ENCODE measurements around the gene CCDC78. TPM values are rescaled to one million over a fixed set of nuclear protein-coding genes. Genes with fewer than 3 reads are reported as not detected.
A peak's percentile ranks its signal among the peaks of the same experiment; 100 is the strongest.

The CCDC78 gene
- total and polyA plus RNA-seq, 2 of the 13 experiments (the other 11 are each of a cell fraction or from before 2014, with no cell fraction given): 0.53 to 1.5 TPM

DNA sequence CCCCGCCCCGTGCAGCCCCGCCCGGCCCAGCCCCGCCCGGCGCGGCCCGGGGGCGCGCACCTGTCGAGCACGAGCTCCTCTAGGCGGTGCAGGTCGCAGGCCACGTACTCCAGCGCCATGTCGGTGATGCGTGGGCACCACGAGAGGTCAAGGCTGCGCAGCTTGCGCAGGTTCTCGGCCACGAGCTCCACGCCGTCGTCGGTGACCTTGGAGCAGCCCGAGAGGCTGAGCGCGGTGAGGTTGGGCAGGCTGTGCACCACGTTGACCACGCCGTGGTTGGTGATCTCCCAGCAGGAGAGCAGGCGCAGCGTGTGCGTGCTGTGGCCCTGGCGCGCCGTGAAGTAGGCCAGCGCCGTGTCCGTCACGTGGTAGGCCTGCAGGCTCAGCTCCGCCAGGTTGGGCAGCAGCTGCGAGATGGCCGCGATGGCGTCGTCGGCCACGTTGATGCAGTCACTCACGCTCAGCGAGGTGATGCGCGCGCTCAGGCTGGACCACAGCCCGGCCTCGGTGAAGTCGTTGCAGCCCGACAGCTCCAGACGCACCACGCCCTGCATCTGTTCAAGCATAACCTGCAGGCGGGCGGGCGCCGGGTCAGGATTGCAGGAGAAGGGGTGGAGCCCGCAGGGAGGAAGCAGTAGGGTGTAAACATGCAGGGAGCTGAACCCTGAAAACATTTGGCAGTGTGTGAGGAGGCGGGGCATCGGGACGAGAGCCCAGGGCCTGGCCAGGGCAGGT is 30.7 kb downstream of the CCDC78 start (continued):
- no peak for TF ChIP-seq RFX5 (IDR thresholded peaks at IDR 0.05; ENCODE audit: low read depth, low read length)
- 0 out of 2 replicates have a peak, but pooled peaks have one; percentile 28 for TF ChIP-seq FOXM1 (CRISPR knock-in tag; IDR thresholded peaks at IDR 0.05)
- TF ChIP-seq, protein P1, sequence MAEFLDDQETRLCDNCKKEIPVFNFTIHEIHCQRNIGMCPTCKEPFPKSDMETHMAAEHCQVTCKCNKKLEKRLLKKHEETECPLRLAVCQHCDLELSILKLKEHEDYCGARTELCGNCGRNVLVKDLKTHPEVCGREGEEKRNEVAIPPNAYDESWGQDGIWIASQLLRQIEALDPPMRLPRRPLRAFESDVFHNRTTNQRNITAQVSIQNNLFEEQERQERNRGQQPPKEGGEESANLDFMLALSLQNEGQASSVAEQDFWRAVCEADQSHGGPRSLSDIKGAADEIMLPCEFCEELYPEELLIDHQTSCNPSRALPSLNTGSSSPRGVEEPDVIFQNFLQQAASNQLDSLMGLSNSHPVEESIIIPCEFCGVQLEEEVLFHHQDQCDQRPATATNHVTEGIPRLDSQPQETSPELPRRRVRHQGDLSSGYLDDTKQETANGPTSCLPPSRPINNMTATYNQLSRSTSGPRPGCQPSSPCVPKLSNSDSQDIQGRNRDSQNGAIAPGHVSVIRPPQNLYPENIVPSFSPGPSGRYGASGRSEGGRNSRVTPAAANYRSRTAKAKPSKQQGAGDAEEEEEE (CRISPR knock-in tag; IDR thresholded peaks at IDR 0.05; ENCODE audit: borderline replicate concordance): no peak
- TF ChIP-seq, protein P2, sequence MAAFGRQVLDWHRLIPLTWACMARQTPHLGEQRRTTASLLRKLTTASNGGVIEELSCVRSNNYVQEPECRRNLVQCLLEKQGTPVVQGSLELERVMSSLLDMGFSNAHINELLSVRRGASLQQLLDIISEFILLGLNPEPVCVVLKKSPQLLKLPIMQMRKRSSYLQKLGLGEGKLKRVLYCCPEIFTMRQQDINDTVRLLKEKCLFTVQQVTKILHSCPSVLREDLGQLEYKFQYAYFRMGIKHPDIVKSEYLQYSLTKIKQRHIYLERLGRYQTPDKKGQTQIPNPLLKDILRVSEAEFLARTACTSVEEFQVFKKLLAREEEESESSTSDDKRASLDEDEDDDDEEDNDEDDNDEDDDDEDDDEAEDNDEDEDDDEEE (CRISPR knock-in tag; IDR thresholded peaks at IDR 0.05): peak; percentile 52
- TF ChIP-seq TBP (CRISPR knock-in tag; IDR thresholded peaks at IDR 0.05): no peak
- TF ChIP-seq DMAP1 (CRISPR knock-in tag; IDR thresholded peaks at IDR 0.05): no peak
- TF ChIP-seq, protein P3, sequence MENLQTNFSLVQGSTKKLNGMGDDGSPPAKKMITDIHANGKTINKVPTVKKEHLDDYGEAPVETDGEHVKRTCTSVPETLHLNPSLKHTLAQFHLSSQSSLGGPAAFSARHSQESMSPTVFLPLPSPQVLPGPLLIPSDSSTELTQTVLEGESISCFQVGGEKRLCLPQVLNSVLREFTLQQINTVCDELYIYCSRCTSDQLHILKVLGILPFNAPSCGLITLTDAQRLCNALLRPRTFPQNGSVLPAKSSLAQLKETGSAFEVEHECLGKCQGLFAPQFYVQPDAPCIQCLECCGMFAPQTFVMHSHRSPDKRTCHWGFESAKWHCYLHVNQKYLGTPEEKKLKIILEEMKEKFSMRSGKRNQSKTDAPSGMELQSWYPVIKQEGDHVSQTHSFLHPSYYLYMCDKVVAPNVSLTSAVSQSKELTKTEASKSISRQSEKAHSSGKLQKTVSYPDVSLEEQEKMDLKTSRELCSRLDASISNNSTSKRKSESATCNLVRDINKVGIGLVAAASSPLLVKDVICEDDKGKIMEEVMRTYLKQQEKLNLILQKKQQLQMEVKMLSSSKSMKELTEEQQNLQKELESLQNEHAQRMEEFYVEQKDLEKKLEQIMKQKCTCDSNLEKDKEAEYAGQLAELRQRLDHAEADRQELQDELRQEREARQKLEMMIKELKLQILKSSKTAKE (CRISPR knock-in tag; IDR thresholded peaks at IDR 0.05; ENCODE audit: borderline replicate concordance): peak; percentile 63
- TF ChIP-seq, protein P4, sequence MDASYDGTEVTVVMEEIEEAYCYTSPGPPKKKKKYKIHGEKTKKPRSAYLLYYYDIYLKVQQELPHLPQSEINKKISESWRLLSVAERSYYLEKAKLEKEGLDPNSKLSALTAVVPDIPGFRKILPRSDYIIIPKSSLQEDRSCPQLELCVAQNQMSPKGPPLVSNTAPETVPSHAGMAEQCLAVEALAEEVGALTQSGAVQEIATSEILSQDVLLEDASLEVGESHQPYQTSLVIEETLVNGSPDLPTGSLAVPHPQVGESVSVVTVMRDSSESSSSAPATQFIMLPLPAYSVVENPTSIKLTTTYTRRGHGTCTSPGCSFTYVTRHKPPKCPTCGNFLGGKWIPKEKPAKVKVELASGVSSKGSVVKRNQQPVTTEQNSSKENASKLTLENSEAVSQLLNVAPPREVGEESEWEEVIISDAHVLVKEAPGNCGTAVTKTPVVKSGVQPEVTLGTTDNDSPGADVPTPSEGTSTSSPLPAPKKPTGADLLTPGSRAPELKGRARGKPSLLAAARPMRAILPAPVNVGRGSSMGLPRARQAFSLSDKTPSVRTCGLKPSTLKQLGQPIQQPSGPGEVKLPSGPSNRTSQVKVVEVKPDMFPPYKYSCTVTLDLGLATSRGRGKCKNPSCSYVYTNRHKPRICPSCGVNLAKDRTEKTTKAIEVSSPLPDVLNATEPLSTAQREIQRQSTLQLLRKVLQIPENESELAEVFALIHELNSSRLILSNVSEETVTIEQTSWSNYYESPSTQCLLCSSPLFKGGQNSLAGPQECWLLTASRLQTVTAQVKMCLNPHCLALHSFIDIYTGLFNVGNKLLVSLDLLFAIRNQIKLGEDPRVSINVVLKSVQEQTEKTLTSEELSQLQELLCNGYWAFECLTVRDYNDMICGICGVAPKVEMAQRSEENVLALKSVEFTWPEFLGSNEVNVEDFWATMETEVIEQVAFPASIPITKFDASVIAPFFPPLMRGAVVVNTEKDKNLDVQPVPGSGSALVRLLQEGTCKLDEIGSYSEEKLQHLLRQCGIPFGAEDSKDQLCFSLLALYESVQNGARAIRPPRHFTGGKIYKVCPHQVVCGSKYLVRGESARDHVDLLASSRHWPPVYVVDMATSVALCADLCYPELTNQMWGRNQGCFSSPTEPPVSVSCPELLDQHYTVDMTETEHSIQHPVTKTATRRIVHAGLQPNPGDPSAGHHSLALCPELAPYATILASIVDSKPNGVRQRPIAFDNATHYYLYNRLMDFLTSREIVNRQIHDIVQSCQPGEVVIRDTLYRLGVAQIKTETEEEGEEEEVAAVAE (CRISPR knock-in tag; IDR thresholded peaks at IDR 0.05; ENCODE audit: borderline replicate concordance): no peak
- TF ChIP-seq CEBPG (CRISPR knock-in tag; IDR thresholded peaks at IDR 0.05): no peak
- no peak for TF ChIP-seq XRCC5 (optimal IDR thresholded peaks at IDR 0.05; ENCODE audit: low read length)
- no peak for TF ChIP-seq PCBP1 (IDR thresholded peaks at IDR 0.05; ENCODE audit: borderline replicate concordance, low read depth, low read length)
- peak; percentile 82; the same call in 1 of the 2 replicates for TF ChIP-seq FOXC1 (CRISPR knock-in tag; IDR thresholded peaks at IDR 0.05; ENCODE audit: borderline replicate concordance)
- no peak for TF ChIP-seq SIN3B (IDR thresholded peaks at IDR 0.05; ENCODE audit: low read length)
- TF ChIP-seq ZNF17 (CRISPR knock-in tag; IDR thresholded peaks at IDR 0.05): no peak
